GM18867 (cell line): ENCODE measurements around the gene OMG.
"Not testable (repeated sequence)": the region's sequence is repeated elsewhere in the genome, so short reads cannot be mapped to it uniquely, and the experiment has no call there.

ENCODE experiments used
- ATAC-seq: cut with Tn5 transposase; IDR thresholded peaks from one replicate; pipeline ENCODE4 v1.9.1; 2021; ENCODE audit warnings: mild to moderate bottlenecking, moderate library complexity; ENCODE audit not compliant: unreplicated experiment

OMG gene, protein sequence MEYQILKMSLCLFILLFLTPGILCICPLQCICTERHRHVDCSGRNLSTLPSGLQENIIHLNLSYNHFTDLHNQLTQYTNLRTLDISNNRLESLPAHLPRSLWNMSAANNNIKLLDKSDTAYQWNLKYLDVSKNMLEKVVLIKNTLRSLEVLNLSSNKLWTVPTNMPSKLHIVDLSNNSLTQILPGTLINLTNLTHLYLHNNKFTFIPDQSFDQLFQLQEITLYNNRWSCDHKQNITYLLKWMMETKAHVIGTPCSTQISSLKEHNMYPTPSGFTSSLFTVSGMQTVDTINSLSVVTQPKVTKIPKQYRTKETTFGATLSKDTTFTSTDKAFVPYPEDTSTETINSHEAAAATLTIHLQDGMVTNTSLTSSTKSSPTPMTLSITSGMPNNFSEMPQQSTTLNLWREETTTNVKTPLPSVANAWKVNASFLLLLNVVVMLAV

DNA sequence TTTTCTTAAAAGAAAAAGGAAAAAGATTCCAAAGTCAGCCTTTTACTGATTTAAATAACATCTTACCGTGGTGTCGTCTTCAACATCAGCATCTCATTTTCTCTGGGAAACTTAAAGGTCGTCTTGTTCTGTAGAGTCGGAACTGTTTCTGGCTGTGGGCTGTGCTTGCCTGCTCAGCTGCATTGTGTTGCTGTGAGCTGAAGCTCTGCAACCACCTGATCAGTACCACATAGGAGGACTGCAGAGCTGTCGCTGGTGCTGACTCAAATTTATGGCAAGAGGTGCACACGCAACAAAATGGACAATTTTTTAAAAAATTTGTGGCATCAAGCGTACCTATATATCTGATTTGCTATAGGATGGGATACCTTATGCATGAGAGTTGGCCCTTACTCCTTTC, at the start of gene OMG:
OMG (minus strand) TSS at position 150 of the 400 bp plus-strand sequence. CDS start 908 bp downstream, outside the sequence.
- no peak for ATAC-seq

DNA sequence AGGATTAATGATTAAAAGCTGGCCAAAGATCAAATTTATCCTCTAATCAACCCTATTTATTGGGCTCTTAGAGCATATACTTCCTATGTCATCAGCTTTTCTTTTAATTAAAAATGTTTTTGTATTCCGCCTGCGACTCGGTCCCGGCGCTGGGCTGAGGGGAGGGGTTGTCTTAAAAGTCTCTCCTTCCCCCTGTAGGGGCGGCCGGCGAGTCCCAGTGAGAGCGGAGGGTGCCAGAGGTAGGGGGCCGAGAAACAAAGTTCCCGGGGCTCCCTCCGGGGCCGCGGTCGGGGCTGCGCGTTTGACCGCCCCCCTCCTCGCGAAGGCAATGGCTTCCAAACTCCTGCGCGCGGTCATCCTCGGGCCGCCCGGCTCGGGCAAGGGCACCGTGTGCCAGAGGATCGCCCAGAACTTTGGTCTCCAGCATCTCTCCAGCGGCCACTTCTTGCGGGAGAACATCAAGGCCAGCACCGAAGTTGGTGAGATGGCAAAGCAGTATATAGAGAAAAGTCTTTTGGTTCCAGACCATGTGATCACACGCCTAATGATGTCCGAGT, 48.2 kb upstream of the OMG start:
- not testable (repeated sequence) for ATAC-seq

DNA sequence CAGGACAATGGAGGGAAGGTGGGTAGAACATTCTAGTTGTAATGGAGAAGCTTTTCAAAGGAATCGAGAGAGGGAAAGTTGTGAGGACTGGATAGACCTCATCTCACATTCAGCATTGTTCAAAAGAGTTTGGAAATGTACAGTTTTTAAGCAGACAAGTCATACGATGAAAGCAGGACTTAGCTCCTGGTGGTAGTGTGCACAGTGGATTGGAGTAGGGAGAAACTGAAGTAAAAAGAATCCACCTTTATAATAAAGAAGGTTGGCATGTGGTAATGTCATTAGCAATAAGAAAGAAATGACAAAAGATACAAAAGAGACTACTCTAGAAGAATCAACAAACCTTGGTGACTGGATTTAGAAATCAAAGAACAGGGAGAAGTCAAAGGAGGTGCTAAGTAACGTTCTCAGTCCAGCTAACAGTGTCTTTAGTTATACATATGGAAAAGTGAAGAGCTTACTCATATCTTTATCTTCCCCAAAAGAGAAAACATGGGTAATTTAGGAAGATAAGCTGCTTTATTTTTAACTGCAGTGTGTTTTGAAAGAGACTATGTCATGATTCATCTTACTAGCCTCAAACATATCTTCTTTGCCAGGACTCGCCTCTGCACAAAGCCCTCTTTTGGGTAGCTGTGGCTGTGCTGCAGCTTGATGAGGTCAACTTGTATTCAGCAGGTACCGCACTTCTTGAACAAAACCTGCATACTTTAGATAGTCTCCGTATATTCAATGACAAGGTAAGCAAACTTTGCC, 43.0 kb upstream of the OMG start:
- no peak for ATAC-seq

DNA sequence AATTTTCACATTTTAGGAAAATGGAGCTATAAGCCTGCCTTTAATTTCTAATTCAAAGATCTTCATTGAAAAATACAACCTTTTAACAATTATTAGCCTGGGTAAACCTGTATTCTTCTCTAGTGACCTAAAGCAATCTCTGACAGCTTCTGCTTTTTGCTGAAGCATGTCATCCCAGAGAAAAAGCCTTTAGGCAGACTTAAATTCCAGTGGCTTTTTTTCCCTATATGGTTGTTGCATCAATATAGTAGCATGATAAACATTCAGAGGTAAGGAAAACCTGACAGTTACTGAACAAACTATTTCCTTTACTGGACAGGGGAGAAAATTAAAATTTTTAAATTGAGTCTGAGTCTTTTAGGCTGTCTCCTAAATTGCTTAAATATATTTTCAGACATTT, 32.2 kb upstream of the OMG start:
- no peak for ATAC-seq

DNA sequence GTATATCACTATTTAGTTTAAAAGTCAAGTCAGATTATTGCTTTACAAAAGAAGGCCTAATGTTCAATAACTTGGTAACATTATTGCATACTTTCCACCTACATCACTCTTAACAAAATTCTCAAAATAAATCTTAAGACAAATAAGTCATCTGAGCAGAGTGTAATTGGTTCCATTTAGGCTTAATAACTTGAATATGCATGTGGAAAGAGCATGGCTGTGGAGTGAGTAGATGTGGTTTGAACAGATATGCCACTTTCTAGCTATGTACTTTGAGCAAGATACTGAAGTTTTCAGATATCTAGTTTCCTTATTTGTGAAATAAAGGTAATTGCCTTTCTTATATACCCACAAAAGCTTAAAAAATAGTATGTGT, 31.1 kb upstream of the OMG start:
- ATAC-seq, result no peak

DNA sequence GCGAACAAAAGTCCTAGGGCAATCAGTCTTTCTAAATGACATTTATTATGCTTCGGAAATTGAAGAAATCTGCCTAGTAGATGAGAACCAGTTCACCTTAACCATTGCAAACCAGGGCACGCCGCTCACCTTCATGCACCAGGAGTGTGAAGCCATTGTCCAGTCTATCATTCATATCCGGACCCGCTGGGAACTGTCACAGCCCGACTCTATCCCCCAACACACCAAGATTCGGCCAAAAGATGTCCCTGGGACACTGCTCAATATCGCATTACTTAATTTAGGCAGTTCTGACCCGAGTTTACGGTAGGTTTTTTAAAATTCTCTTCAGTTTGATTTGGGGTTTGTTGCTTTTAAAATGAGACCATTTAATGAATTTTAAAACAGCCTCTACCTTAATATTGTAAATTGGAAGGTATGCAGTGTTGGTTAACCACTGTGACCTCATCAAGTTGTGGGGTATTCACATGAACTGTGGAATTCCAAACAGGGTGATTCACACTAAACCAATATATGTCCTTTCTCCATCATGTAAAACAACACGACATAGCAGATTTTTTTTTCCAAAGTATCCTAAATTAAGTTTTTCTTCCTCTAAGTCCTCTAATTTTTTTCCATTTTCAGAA, 30.6 kb upstream of the OMG start:
- ATAC-seq, result no peak

DNA sequence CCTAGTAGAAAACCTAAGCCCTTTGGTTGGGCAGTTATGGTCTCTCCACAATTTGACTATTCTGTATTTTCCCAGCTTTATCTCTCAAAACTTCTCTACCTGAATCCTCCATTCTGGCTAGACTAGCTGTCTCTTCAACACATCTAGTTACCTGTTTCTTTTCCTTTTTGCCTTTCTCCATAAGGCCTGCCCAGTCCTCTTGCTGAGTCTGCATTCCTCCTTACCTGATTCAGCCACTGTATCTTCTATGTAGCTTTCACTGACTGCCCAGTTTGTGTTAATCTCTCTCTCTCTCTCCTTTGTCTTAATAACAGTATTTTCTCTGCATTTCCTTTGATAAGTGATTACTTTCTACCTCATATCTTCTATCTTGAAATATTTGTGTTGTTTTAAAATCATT, 26.5 kb upstream of the OMG start:
- ATAC-seq, result no peak

DNA sequence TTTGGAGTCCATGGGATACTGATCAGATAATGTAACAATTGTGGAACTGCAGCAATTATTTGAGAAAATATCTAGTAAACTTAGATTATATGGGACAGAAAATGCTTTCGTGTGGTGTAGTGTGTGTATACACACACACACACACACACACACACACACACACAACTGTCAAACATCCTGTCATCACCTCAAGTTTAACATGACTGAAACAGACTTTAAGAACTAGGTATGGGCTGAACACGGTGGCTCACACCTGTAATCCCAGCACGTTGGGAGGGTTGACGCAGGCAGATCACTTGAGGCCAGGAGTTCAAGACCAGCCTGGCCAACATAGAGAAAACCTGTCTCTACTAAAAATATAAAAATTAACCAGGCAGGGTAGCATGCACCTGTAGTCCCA, 24.9 kb upstream of the OMG start:
- no peak for ATAC-seq

DNA sequence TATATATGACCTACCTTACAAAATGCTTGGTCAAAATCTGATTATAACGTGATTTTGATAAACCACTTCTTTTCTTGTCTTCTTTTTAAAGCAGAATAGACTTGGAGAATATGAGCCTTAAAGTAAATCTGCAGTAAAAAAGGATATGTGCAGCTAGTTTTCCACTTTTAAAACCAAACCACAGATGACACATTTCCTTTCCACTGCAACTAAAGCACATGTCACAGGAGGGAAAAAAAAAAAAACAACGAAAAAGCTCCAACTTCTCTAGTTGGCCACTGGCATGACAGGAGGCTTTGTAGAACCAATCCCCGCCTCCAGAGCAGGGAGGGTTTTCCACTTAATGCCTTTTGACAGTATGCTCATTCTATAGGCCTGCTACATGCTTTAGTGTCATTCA, 24.4 kb upstream of the OMG start, which contains the start of gene EVI2A:
EVI2A (minus strand) TSS at position 142 of the 400 bp plus-strand sequence. CDS start 2,609 bp downstream, outside the sequence.
- peak; percentile 39 for ATAC-seq

DNA sequence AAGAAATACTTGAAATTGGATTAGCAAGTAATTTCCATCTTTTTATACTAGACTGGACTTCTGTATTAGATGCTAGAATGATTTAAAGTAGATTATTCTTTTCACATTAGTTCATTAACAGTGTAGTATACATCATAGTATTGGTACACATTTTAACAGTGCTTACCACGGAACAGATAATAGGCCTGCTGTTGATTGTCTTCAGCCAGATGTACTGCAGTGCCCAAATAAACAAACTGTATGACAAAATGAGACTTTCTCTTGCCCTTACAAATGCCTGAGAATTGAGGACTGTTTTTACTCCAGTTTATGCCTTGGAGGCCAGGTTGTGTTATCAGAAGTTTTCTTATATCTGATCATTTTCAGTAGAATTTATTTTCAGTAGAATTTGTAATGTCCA, 23.8 kb upstream of the OMG start:
- no peak for ATAC-seq

DNA sequence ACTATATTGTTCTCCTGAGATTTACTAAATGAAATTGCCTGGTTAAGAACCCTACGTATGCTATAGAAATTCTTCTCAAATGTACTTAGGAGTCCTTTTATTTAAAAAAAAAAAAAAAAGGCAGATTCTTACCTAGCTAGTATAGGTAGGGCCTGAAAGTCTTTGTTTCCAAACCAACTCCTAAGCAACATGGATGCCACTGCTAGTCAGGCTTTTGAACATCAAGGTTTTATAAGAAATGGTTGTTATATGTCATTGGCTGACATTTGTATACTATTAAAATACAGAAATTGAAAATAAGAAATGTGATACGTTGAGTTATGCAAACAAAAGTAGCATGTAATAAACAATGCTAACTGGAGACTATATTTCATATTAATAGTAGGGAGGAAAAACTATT, 23.2 kb upstream of the OMG start:
- no peak for ATAC-seq

DNA sequence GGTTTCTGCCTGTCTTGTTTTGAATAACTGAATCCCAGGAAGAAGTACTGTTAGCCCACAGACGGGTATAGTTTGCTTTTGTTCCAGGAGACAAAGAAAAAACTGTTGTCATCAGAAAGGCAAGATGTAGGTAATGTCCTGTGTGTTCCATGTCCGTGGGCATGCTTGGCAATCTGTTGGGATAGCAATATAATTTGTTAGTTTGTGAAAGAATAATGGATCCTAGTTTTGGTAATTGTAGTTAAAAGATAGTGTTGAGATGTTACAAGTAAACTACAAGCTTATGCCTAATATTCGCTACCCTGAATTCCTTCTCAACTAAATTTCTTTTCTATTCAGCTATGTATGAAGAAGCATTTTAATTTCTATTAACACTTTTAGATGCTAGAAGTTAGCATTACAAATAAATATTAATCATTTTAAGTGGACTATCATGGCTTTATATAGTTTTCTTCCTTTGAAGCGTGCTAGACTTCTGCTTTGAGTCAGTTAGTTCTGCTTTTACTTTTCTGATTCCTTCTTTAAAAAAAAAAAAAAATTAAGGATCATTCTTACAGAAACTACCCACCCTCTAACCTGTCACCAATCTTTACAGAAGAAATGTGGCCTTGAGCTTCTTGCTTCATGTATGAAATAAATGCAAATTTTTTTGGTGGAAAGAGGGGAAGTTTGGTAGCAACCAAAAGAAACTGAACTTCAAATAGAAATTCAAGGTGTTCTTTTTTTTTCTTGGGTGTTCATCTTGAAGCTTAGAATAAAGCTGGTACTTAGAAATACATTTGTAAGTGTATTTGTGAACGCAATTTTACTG, 22.0 kb upstream of the OMG start:
- ATAC-seq, result peak; percentile 39

DNA sequence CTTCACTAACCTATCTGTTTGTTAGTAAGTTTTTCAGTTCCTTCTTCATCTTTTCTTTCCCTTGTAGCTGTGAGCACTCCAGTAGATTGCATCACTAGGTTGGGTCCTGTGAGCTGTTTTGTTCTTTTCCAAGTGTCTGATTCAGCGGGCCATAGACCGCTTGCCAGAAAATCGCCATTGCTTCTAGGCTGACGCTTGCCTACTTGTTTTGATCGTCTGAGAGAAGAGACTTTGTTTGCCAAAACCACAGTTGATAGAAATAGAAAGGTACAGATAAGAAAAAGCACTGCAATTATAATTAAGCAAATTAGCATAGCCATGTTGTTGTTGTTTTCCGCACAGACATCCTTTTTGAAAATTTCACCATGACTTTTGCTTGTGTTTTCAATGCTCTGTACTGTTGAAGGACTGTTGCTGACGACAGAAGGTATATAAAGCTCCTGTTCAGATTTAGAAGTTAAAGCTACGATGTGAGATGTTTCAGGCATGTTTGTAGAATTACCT, 21.3 kb upstream of the OMG start:
- peak; percentile 30 for ATAC-seq

DNA sequence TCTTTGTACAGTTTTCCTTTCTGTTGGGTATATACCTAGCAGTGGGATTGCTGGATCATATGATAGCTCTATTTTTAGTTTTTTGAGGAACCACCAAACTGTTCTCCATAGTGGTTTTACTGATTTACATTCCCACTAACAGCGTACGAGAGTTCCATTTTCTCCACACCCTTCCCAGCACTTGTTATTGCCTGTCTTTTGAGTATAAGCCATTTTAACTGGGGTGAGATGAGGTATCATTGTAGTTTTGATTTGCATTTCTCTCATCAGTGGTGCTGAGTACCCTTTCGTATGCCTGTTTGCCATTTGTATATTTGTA, 17.7 kb upstream of the OMG start:
- ATAC-seq, result no peak

DNA sequence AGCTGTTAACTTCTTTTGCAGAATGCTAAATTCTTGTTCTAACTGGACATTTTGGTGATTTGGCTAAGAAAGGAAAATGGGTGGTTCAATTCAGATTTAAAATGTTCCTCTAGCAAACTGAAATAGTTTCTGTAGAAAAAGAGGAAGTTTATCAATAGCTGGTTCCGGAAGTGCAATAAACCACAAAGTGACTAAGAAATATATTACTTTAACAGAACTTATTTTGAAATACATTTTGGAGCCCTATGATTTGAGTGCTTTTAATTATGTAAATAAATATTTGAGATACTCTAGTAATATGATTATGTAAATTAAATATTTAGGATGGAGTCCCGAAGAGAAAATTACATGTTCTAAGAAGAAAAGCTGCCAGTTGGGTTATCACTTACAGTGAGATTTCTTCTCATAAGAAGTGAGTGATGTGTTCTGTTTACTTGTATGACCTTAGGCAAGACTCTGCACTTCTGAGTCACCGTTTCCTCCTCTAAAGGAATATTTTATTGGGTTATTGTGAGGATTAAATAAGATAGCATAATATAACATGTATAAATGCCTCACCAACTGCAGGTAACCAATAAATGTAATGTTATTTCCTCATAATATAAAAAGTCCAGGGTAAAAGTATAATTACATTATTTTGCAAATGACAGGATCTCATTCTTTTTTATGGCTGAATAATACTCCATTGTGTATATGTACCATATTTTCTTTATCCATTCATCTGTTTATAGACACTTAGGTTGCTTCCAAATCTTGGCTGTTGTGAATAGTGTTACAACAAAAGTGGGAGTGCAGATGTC, 17.1 kb upstream of the OMG start, which contains the start of gene EVI2B:
EVI2B (minus strand) TSS at position 73 of the 800 bp plus-strand sequence. CDS start 8,445 bp downstream, outside the sequence.
- peak; percentile 36 for ATAC-seq

DNA sequence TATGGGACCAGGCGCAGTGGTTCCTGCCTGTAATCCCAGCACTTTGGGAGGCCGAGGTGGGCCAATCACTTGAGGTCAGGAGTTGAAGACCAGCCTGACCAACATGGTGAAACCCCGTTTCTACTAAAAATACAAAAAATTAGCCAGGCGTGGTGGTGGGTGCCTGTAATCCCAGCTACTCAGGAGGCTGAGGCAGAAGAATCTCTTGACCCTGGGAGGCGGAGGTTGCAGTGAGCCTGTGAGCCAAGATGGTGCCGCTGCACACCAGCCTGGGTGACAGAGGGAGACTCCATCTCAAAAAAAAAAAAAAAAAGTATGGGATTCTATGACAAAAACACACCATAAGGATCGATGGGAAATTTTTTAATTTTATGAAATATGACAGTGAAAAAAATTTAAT, 15.2 kb upstream of the OMG start:
- not testable (repeated sequence) for ATAC-seq

DNA sequence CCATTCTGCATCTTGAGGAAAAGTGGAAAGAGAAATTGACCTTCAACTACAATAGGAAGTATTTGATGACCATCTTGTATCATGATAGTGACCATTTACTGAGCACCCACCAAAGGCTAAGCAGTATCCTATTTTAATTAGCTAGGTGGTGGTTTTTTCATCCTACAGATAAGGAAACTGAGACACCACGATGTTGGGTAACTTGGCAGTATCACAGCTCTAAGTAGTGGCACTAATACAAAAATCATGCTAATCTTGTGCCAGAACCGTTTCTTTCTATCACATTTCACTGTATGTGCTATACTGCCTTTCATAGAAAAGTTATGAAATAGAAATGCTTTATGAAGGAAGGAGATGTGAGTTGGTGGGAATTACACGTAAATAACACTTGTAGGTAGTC, 14.5 kb upstream of the OMG start:
- no peak for ATAC-seq

DNA sequence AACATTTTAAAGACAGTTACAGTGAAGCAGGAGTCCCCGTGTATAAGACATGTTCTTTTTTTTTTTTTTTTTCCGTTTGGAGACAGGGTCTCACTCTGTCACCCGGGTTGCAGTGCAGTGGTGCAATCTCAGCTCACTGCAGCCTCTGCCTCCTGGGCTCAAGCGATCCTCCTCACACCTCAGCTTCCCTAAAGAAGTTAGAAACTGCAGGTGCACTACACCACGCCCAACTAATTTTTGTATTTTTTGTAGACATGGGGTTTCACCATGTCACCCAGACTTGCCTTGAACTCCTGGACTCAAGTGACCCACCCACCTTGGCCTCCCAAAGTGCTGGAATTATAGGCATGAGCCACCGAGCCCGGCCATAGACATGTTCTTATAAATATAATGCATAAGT, 13.8 kb upstream of the OMG start:
- ATAC-seq, result no peak

DNA sequence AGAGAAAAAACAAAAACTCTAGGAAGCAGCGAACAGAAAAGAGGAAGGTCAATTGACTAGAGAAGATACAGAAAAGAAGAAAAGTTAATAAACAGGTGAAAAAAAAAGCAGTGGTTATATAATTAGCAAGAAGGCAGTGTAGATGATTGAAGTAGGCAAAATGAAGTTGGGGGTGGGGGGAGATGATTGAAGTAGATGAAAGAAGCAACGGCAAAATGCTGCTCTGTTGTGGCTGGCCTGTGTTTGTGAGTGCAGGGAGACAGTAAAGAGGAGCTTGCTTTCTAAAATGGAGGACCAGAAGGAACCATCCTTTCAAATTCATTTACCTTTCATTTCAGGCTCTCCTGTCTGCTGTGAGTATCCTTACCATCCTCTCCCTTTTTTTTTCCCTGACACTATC, 13.2 kb upstream of the OMG start:
- no peak for ATAC-seq

DNA sequence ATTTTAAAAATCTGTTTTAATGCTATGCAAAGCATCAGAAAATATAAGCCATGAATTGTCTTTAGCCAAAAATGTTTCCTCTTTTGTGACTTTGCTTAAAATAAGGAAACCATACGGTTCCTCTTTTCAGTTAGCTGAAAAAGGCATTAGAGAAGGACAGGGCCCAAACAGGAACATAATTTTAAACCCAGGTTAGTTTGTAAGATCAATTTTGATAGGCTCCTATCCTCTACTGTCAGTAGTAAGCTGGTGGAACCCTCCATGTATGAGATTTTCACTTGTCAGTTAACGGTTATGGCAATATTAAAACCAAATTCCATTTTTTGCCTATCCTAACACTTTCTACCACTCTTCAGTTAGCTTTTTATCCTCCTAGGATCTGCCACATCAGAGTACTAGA, 12.5 kb upstream of the OMG start:
- peak; percentile 40 for ATAC-seq
